ENCODE results near the gene PNRC1. TPM values are rescaled to one million over a fixed set of nuclear protein-coding genes. Genes with fewer than 3 reads are reported as not detected.

PNRC1 gene
- polyA plus RNA-seq, 2 of the 4 experiments (the other 2 are of a cell fraction) = 27.2 to 37.8 TPM

DNA sequence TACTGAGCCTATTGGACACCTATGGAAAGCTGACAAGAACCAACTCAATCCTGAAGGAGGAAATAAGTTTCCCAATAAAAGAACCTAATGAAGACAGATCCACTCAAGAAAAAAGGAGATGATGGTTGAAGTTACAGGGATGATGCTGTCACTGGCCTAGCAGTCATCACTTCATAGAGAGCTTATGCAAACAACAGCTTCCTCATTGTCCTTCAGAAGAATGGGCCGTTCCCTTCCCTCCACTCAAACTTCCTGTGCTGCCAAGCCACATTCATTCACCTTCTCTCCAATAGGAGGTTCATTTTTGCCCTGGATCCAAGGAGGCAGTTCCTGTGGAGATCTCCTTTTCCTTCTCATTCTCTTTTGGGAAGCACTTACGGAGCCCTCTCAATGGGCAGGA is 51.5 kb downstream of the PNRC1 start:
- Histone ChIP-seq H3K4me2 (no peak overlapping the region), H3K9me3 (no peaks in the 10 kb centered on the region), H3K4me1 (no peaks in the 10 kb centered on the region), H3K27ac (no peak overlapping the region), H3K4me3 (no peak overlapping the region)
- DNase-seq (ENCODE audit: low read depth in 1 of 2, low spot score in 1 of 2) = no peak
- 67% methylated on average over 2 of the region's 2 CpGs for WGBS (ENCODE audit: missing lambda C conversion rate)
- ChIA-PET CTCF (interaction anchor here (1.4 kb wide), 2 partner anchors 8 to 150 kb away, joined by 3 read pairs; no protein-coding TSS in a partner anchor), POLR2A (no interaction called here)
- no peak for FAIRE-seq
- ATAC-seq = no peak
- TF ChIP-seq, protein P1, sequence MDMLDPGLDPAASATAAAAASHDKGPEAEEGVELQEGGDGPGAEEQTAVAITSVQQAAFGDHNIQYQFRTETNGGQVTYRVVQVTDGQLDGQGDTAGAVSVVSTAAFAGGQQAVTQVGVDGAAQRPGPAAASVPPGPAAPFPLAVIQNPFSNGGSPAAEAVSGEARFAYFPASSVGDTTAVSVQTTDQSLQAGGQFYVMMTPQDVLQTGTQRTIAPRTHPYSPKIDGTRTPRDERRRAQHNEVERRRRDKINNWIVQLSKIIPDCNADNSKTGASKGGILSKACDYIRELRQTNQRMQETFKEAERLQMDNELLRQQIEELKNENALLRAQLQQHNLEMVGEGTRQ (IDR thresholded peaks at IDR 0.05) = no peak
- TF ChIP-seq POLR2AphosphoS2 (conservative IDR thresholded peaks at IDR 0.05; ENCODE audit: low read length) (no peak), KDM5A (IDR thresholded peaks at IDR 0.05) (no peak), ESRRA (IDR thresholded peaks at IDR 0.05; ENCODE audit: borderline replicate concordance, low read length) (no peak), ZNF302 (CRISPR knock-in tag; IDR thresholded peaks at IDR 0.05) (no peak), EHMT2 (IDR thresholded peaks at IDR 0.05; ENCODE audit: low read depth) (no peak), CBX8 (IDR thresholded peaks at IDR 0.05) (no peak), RAD21 (conservative IDR thresholded peaks at IDR 0.05 in 1 of 2, IDR thresholded peaks at IDR 0.05 in 1 of 2) (no peak), FOSL2 (IDR thresholded peaks at IDR 0.05) (no peak), FOSL2 (CRISPR knock-in tag; IDR thresholded peaks at IDR 0.05) (no peak), HEYL (CRISPR knock-in tag; IDR thresholded peaks at IDR 0.05) (no peak), EP300 (IDR thresholded peaks at IDR 0.05) (no peak)
- TF ChIP-seq, protein P2, sequence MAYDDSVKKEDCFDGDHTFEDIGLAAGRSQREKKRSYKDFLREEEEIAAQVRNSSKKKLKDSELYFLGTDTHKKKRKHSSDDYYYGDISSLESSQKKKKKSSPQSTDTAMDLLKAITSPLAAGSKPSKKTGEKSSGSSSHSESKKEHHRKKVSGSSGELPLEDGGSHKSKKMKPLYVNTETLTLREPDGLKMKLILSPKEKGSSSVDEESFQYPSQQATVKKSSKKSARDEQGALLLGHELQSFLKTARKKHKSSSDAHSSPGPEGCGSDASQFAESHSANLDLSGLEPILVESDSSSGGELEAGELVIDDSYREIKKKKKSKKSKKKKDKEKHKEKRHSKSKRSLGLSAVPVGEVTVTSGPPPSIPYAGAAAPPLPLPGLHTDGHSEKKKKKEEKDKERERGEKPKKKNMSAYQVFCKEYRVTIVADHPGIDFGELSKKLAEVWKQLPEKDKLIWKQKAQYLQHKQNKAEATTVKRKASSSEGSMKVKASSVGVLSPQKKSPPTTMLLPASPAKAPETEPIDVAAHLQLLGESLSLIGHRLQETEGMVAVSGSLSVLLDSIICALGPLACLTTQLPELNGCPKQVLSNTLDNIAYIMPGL (CRISPR knock-in tag; IDR thresholded peaks at IDR 0.05; ENCODE audit: borderline replicate concordance) = no peak
- TF ChIP-seq, protein P3, sequence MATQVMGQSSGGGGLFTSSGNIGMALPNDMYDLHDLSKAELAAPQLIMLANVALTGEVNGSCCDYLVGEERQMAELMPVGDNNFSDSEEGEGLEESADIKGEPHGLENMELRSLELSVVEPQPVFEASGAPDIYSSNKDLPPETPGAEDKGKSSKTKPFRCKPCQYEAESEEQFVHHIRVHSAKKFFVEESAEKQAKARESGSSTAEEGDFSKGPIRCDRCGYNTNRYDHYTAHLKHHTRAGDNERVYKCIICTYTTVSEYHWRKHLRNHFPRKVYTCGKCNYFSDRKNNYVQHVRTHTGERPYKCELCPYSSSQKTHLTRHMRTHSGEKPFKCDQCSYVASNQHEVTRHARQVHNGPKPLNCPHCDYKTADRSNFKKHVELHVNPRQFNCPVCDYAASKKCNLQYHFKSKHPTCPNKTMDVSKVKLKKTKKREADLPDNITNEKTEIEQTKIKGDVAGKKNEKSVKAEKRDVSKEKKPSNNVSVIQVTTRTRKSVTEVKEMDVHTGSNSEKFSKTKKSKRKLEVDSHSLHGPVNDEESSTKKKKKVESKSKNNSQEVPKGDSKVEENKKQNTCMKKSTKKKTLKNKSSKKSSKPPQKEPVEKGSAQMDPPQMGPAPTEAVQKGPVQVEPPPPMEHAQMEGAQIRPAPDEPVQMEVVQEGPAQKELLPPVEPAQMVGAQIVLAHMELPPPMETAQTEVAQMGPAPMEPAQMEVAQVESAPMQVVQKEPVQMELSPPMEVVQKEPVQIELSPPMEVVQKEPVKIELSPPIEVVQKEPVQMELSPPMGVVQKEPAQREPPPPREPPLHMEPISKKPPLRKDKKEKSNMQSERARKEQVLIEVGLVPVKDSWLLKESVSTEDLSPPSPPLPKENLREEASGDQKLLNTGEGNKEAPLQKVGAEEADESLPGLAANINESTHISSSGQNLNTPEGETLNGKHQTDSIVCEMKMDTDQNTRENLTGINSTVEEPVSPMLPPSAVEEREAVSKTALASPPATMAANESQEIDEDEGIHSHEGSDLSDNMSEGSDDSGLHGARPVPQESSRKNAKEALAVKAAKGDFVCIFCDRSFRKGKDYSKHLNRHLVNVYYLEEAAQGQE (IDR thresholded peaks at IDR 0.05) = no peak
- TF ChIP-seq, protein P4, sequence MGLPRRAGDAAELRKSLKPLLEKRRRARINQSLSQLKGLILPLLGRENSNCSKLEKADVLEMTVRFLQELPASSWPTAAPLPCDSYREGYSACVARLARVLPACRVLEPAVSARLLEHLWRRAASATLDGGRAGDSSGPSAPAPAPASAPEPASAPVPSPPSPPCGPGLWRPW (IDR thresholded peaks at IDR 0.05) = no peak

DNA sequence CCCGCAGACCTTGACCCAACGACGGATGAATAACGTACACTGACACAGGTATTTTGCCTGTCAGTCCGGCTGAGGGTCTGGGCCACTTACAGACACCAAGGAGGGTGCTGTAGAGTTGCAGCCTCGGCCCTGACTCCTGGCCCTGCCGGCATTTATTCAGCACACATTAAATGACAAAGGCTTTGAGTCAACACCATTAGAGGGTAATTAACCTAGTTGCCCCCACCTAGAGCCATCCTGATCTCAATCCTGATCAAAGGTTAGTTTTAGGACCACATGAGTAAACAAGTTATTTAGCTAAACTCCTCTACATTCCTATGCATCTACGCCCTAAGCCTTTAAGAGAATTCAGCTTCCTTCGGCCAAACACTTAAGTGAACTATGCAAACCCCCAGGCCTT is 53.4 kb downstream of the PNRC1 start:
- no peak for DNase-seq (ENCODE audit: low read depth in 1 of 2, low spot score in 1 of 2)
- no peak for FAIRE-seq
- WGBS (ENCODE audit: missing lambda C conversion rate) = 86% methylated on average over 9 of the region's 9 CpGs
- H3K9me3 ChIP-seq = no peaks in the 10 kb centered on the region
- H3K4me1 ChIP-seq = peaks cover 5% of the 10 kb centered on the region
- CTCF ChIA-PET = interaction anchor here (1.2 to 1.3 kb wide), 3 partner anchors 11 to 476 kb away, joined by 3 to 5 read pairs (median 4); no protein-coding TSS in a partner anchor
- POLR2A ChIA-PET = no interaction called here
- no peak overlapping the region for H3K27ac ChIP-seq
- no peak overlapping the region for H3K4me2 ChIP-seq
- no peak overlapping the region for H3K4me3 ChIP-seq
- no peak for ATAC-seq
- TF ChIP-seq RNF2 (IDR thresholded peaks at IDR 0.05; ENCODE audit: borderline replicate concordance, low read depth) = no peak
- TF ChIP-seq ZC3H11A (IDR thresholded peaks at IDR 0.05) = no peak
- no peak for TF ChIP-seq SREBF2 (IDR thresholded peaks at IDR 0.05)
- TF ChIP-seq, protein P5, sequence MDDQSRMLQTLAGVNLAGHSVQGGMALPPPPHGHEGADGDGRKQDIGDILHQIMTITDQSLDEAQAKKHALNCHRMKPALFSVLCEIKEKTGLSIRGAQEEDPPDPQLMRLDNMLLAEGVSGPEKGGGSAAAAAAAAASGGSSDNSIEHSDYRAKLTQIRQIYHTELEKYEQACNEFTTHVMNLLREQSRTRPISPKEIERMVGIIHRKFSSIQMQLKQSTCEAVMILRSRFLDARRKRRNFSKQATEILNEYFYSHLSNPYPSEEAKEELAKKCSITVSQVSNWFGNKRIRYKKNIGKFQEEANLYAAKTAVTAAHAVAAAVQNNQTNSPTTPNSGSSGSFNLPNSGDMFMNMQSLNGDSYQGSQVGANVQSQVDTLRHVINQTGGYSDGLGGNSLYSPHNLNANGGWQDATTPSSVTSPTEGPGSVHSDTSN (IDR thresholded peaks at IDR 0.05) = no peak
- no peak for TF ChIP-seq ZSCAN20 (CRISPR knock-in tag; IDR thresholded peaks at IDR 0.05)
- TF ChIP-seq ZNF302 (CRISPR knock-in tag; IDR thresholded peaks at IDR 0.05) = no peak
- TF ChIP-seq EHF (CRISPR knock-in tag; IDR thresholded peaks at IDR 0.05) = no peak
- TF ChIP-seq, protein P6, sequence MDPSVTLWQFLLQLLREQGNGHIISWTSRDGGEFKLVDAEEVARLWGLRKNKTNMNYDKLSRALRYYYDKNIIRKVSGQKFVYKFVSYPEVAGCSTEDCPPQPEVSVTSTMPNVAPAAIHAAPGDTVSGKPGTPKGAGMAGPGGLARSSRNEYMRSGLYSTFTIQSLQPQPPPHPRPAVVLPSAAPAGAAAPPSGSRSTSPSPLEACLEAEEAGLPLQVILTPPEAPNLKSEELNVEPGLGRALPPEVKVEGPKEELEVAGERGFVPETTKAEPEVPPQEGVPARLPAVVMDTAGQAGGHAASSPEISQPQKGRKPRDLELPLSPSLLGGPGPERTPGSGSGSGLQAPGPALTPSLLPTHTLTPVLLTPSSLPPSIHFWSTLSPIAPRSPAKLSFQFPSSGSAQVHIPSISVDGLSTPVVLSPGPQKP (IDR thresholded peaks at IDR 0.05; ENCODE audit: low read depth, low read length) = no peak
- no peak for TF ChIP-seq RCOR1 (IDR thresholded peaks at IDR 0.05; ENCODE audit: low read depth, low read length)
- TF ChIP-seq CBX2 (IDR thresholded peaks at IDR 0.05; ENCODE audit: borderline replicate concordance, low read depth) = no peak
- TF ChIP-seq, protein P1 (IDR thresholded peaks at IDR 0.05) = no peak
- TF ChIP-seq POLR2AphosphoS2 (conservative IDR thresholded peaks at IDR 0.05; ENCODE audit: low read length) = no peak
- TF ChIP-seq, protein P7, sequence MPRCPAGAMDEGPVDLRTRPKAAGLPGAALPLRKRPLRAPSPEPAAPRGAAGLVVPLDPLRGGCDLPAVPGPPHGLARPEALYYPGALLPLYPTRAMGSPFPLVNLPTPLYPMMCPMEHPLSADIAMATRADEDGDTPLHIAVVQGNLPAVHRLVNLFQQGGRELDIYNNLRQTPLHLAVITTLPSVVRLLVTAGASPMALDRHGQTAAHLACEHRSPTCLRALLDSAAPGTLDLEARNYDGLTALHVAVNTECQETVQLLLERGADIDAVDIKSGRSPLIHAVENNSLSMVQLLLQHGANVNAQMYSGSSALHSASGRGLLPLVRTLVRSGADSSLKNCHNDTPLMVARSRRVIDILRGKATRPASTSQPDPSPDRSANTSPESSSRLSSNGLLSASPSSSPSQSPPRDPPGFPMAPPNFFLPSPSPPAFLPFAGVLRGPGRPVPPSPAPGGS (IDR thresholded peaks at IDR 0.05) = no peak
- no peak for TF ChIP-seq HOXB5 (CRISPR knock-in tag; IDR thresholded peaks at IDR 0.05)
- TF ChIP-seq CEBPB (IDR thresholded peaks at IDR 0.05) = no peak
